ENCODE data around the gene MTA1. TPM values are rescaled to one million over a fixed set of nuclear protein-coding genes. Genes with fewer than 3 reads are reported as not detected.

MTA1 gene
- total and polyA plus RNA-seq, 2 experiments from 2014 or later: 110 to 208 TPM

- Histone ChIP-seq H3K27ac (peak overlapping the region; percentile 87), H3K27me3 (no peaks in the 10 kb centered on the region), H3K4me3 (no peak overlapping the region), H3K9me3 (ENCODE audit: low read depth) (no peaks in the 10 kb centered on the region), H3K36me3 (no peaks in the 10 kb centered on the region), H3K4me1 (ENCODE audit: low read depth) (peaks cover 22% of the 10 kb centered on the region)
- DNase-seq (ENCODE audit: low read depth in 1 of 2, low spot score in 1 of 2): no peak
- TF ChIP-seq CTCF (IDR thresholded peaks at IDR 0.05; ENCODE audit: low read depth, low read length): no peak
Measured at GRCh38 chr14:105447651-105448640, 28.3 kb downstream of the MTA1 start.

- H3K9me3 ChIP-seq (ENCODE audit: low read depth): no peaks in the 10 kb centered on the region
- H3K27ac ChIP-seq: peak overlapping the region; percentile 87
- DNase-seq (ENCODE audit: low read depth in 1 of 2, low spot score in 1 of 2): peak; percentile 66 to 73
- peaks cover 22% of the 10 kb centered on the region for H3K4me1 ChIP-seq (ENCODE audit: low read depth)
- no peak overlapping the region for H3K4me3 ChIP-seq
- TF ChIP-seq CTCF (IDR thresholded peaks at IDR 0.05; ENCODE audit: low read depth, low read length): peak; percentile 88
- peaks cover 3% of the 10 kb centered on the region for H3K36me3 ChIP-seq
- H3K27me3 ChIP-seq: no peaks in the 10 kb centered on the region
Measured at GRCh38 chr14:105448706-105449111, 29.1 kb downstream of the MTA1 start.

GRCh38 chr14:105449276-105450122 is 29.9 kb downstream of the MTA1 start:
- TF ChIP-seq CTCF (IDR thresholded peaks at IDR 0.05; ENCODE audit: low read depth, low read length): no peak
- no peak for DNase-seq (ENCODE audit: low read depth in 1 of 2, low spot score in 1 of 2)
- H3K27ac ChIP-seq: peak overlapping the region; percentile 53
- H3K4me3 ChIP-seq: no peak overlapping the region
- H3K27me3 ChIP-seq: no peaks in the 10 kb centered on the region
- H3K4me1 ChIP-seq (ENCODE audit: low read depth): peaks cover 22% of the 10 kb centered on the region
- H3K9me3 ChIP-seq (ENCODE audit: low read depth): no peaks in the 10 kb centered on the region
- peaks cover 3% of the 10 kb centered on the region for H3K36me3 ChIP-seq

- H3K27me3 ChIP-seq: no peaks in the 10 kb centered on the region
- H3K27ac ChIP-seq: no peak overlapping the region
- no peak for TF ChIP-seq CTCF (IDR thresholded peaks at IDR 0.05; ENCODE audit: low read depth, low read length)
- peaks cover 22% of the 10 kb centered on the region for H3K4me1 ChIP-seq (ENCODE audit: low read depth)
- peaks cover 6% of the 10 kb centered on the region for H3K36me3 ChIP-seq
- DNase-seq (ENCODE audit: low read depth in 1 of 2, low spot score in 1 of 2): no peak
- no peaks in the 10 kb centered on the region for H3K9me3 ChIP-seq (ENCODE audit: low read depth)
- no peak overlapping the region for H3K4me3 ChIP-seq
Measured at GRCh38 chr14:105450123-105450505, 30.5 kb downstream of the MTA1 start.

GRCh38 chr14:105450864-105451720 is 31.5 kb downstream of the MTA1 start:
- Histone ChIP-seq H3K4me3 (no peak overlapping the region), H3K27me3 (no peaks in the 10 kb centered on the region), H3K36me3 (peaks cover 11% of the 10 kb centered on the region), H3K9me3 (ENCODE audit: low read depth) (no peaks in the 10 kb centered on the region), H3K4me1 (ENCODE audit: low read depth) (peaks cover 22% of the 10 kb centered on the region), H3K27ac (peak overlapping the region; percentile 69)
- no peak for TF ChIP-seq CTCF (IDR thresholded peaks at IDR 0.05; ENCODE audit: low read depth, low read length)
- DNase-seq (ENCODE audit: low read depth in 1 of 2, low spot score in 1 of 2): no peak

Data from cardiac muscle cell (in vitro differentiated cells and primary cell).